ENCODE measurements around the gene DNAJB13.

GRCh38 chr11:73946798-73947458 is 3.9 kb upstream of the DNAJB13 start:
- no peak for TF ChIP-seq POLR2A (IDR thresholded peaks at IDR 0.05; ENCODE audit: low read depth, low read length)
- no peak for TF ChIP-seq POLR2AphosphoS5 (IDR thresholded peaks at IDR 0.05; ENCODE audit: low read depth, low read length)
- no peak for TF ChIP-seq POU2F2 (IDR thresholded peaks at IDR 0.05; ENCODE audit: low read depth, low read length)
- TF ChIP-seq TAF1 (IDR thresholded peaks at IDR 0.05; ENCODE audit: low read depth, low read length), result no peak
- TF ChIP-seq SPI1 (IDR thresholded peaks at IDR 0.05; ENCODE audit: low read depth, low read length), result no peak

Measured in GM12891 (cell line).